Fibroblast of lung (primary cell): ENCODE measurements around the gene TMEM221. TPM values are rescaled to one million over a fixed set of nuclear protein-coding genes. Genes with fewer than 3 reads are reported as not detected.

Experiments used
- DNase-seq, 2 donors: peaks; one replicate each; pipeline versions ENCODE4 v3.0.0 to v3.0.0-alpha.2; 2010; ENCODE audit warnings: low read depth in 2 of 2
- H2AFZ ChIP-seq: 2 replicates; pipeline ENCODE4 v1.5.1; 2012; ENCODE audit warnings: low read length, control low read depth, inconsistent platforms
- H3K27ac ChIP-seq: 2 replicates; pipeline ENCODE4 v1.5.1; 2011; ENCODE audit warnings: low read length, control low read depth; ENCODE audit not compliant: insufficient read depth
- H3K27me3 ChIP-seq: 2 replicates; pipeline ENCODE4 v1.5.1; 2011; ENCODE audit warnings: mild to moderate bottlenecking, low read length; ENCODE audit not compliant: control insufficient read depth, insufficient read depth
- H3K36me3 ChIP-seq: 2 replicates; pipeline ENCODE4 v1.5.1; 2011; ENCODE audit warnings: low read length; ENCODE audit not compliant: control insufficient read depth, insufficient read depth
- H3K4me1 ChIP-seq: 2 replicates; pipeline ENCODE4 v1.5.1; 2011; ENCODE audit warnings: low read length; ENCODE audit not compliant: control insufficient read depth, insufficient read depth; ENCODE audit errors: extremely low read depth
- H3K4me2 ChIP-seq: 2 replicates; pipeline ENCODE4 v1.5.1; 2011; ENCODE audit warnings: low read length, control low read depth; ENCODE audit not compliant: insufficient read depth; ENCODE audit errors: extremely low read depth
- H3K4me3 ChIP-seq, 4 experiments: fragments of 200-600 bp in 1 of 4; sonication (generic) in 1 of 4; replicated peaks in 1 of 4; 2 replicates each; pipeline ENCODE4 v1.5.1; 2011 to 2016; ENCODE audit warnings: low read length in 4 of 4, low read depth in 3 of 4, mild to moderate bottlenecking in 3 of 4, control low read depth in 2 of 4, inconsistent platforms in 1 of 4, mixed read lengths in 1 of 4; ENCODE audit not compliant: insufficient read depth in 1 of 4; ENCODE audit errors: control extremely low read depth in 1 of 4
- H3K79me2 ChIP-seq: 2 replicates; pipeline ENCODE4 v1.5.1; 2012; ENCODE audit warnings: mild to moderate bottlenecking, low read length, inconsistent platforms; ENCODE audit not compliant: control insufficient read depth, insufficient read depth
- H3K9ac ChIP-seq: 2 replicates; pipeline ENCODE4 v1.5.1; 2011; ENCODE audit warnings: mild to moderate bottlenecking, low read length, control low read depth; ENCODE audit not compliant: insufficient read depth
- H3K9me3 ChIP-seq: 2 replicates; pipeline ENCODE4 v1.5.1; 2012; ENCODE audit warnings: low read depth, low read length; ENCODE audit not compliant: control insufficient read depth, insufficient read depth
- H4K20me1 ChIP-seq: 2 replicates; pipeline ENCODE4 v1.5.1; 2011; ENCODE audit warnings: low read length; ENCODE audit not compliant: control insufficient read depth, insufficient read depth; ENCODE audit errors: extremely low read depth
- EZH2 ChIP-seq: IDR thresholded peaks from 2 replicates; pipeline ENCODE4 v1.5.1; 2012; ENCODE audit warnings: low read length, control low read depth, mild to moderate bottlenecking; ENCODE audit errors: missing control alignments
- polyA plus RNA-seq, 2 donors: library from polyadenylated mRNA; depleted of rRNA in 1 of 2; stranded (reverse) in 1 of 2; unstranded in 1 of 2; fragments of >200 nt; gene quantifications; 2 replicates each; pipeline ENCODE4 v1.2.1, GENCODE V29; 2011 to 2012; ENCODE audit warnings: missing spikeins in 1 of 2
- total RNA-seq: library from RNA; depleted of rRNA; stranded (reverse); fragments of >200 nt; gene quantifications from 2 replicates; pipeline ENCODE4 v1.2.1, GENCODE V29; 2014
- TF ChIP-seq, protein P1 (sequence below), 2 donors: IDR thresholded peaks in 1 of 2; conservative IDR thresholded peaks in 1 of 2; 1 replicate in 1 of 2; 2 replicates in 1 of 2; pipeline ENCODE4 v1.5.1; 2011 to 2012; ENCODE audit warnings: low read length in 2 of 2, control low read depth in 1 of 2, inconsistent platforms in 1 of 2, low read depth in 1 of 2, mild to moderate bottlenecking in 1 of 2

Gene TMEM221
- total and polyA plus RNA-seq, 2 donors (not counting 1 experiment from before 2014, with no cell fraction given): 0.17 TPM; not detected in 1

DNA sequence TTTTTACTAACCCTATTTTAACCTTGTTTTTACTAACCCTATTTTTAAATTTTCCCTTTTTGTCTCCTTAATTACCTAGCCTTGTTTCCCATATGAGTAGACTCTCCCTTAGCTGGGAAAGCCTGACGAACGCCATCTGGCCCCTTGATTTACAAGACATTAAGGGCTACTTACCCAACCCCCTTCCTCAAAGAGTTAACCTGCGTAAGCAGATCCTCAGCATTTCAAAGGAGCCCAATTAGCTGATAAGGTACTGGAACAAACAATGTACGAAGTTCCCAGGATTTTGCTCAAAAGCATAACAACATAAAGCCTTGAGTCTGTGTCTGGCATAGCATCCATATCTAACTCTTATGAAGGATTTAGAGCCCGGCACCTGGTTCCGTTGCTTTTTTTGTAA lies 33.3 kb downstream of the TMEM221 start:
- H3K9ac ChIP-seq: no peak overlapping the region
- H4K20me1 ChIP-seq: no peaks in the 10 kb centered on the region
- no peaks in the 10 kb centered on the region for H3K79me2 ChIP-seq
- no peak for DNase-seq
- H3K4me2 ChIP-seq: no peak overlapping the region
- no peak overlapping the region for H3K4me3 ChIP-seq
- H3K27me3 ChIP-seq: peaks cover 2% of the 10 kb centered on the region
- H2AFZ ChIP-seq: no peak overlapping the region
- H3K4me1 ChIP-seq: no peaks in the 10 kb centered on the region
- H3K36me3 ChIP-seq: no peaks in the 10 kb centered on the region
- no peak overlapping the region for H3K27ac ChIP-seq
- no peaks in the 10 kb centered on the region for H3K9me3 ChIP-seq
- TF ChIP-seq, protein P1, sequence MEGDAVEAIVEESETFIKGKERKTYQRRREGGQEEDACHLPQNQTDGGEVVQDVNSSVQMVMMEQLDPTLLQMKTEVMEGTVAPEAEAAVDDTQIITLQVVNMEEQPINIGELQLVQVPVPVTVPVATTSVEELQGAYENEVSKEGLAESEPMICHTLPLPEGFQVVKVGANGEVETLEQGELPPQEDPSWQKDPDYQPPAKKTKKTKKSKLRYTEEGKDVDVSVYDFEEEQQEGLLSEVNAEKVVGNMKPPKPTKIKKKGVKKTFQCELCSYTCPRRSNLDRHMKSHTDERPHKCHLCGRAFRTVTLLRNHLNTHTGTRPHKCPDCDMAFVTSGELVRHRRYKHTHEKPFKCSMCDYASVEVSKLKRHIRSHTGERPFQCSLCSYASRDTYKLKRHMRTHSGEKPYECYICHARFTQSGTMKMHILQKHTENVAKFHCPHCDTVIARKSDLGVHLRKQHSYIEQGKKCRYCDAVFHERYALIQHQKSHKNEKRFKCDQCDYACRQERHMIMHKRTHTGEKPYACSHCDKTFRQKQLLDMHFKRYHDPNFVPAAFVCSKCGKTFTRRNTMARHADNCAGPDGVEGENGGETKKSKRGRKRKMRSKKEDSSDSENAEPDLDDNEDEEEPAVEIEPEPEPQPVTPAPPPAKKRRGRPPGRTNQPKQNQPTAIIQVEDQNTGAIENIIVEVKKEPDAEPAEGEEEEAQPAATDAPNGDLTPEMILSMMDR (conservative IDR thresholded peaks at IDR 0.05 in 1 of 2, IDR thresholded peaks at IDR 0.05 in 1 of 2; ENCODE audit: low read depth in 1 of 2, low read length in 2 of 2): no peak
- no peak for TF ChIP-seq EZH2

- Histone ChIP-seq H3K9ac (no peak overlapping the region), H3K4me1 (no peaks in the 10 kb centered on the region), H3K4me2 (no peak overlapping the region), H3K79me2 (no peaks in the 10 kb centered on the region), H4K20me1 (no peaks in the 10 kb centered on the region), H3K27ac (no peak overlapping the region), H2AFZ (no peak overlapping the region), H3K27me3 (peaks cover 2% of the 10 kb centered on the region), H3K9me3 (no peaks in the 10 kb centered on the region), H3K36me3 (no peaks in the 10 kb centered on the region), H3K4me3 (no peak overlapping the region)
- DNase-seq: no peak
- no peak for TF ChIP-seq EZH2
- TF ChIP-seq, protein P1 (conservative IDR thresholded peaks at IDR 0.05 in 1 of 2, IDR thresholded peaks at IDR 0.05 in 1 of 2; ENCODE audit: low read depth in 1 of 2, low read length in 2 of 2): no peak
Observed at GRCh38 chr19:17414097-17414496, 34.4 kb downstream of the TMEM221 start.

DNA sequence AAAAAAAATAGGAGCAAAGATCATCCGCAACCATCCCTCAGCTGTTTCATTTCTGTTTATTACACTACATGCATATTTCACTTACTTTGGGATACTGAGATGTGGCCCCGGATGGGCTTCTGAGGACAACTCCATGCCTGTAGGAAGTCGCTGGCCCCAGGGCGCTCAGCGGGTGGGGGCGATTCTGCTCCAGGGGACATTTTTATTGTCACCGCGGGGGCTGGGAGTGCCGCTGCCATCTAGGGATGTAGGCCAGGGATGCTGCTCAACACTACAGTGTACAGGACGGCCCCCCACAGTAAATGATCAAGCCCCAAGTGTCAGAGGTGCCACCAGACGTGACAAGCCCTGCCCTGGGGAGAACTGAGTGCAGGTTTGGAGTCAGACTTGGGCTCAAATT lies 36.7 kb downstream of the TMEM221 start:
- Histone ChIP-seq H4K20me1 (no peaks in the 10 kb centered on the region), H3K9ac (no peak overlapping the region), H3K27ac (no peak overlapping the region), H2AFZ (no peak overlapping the region), H3K4me2 (no peak overlapping the region), H3K79me2 (no peaks in the 10 kb centered on the region), H3K4me3 (no peak overlapping the region), H3K4me1 (no peaks in the 10 kb centered on the region), H3K36me3 (no peaks in the 10 kb centered on the region), H3K27me3 (peaks cover 2% of the 10 kb centered on the region), H3K9me3 (no peaks in the 10 kb centered on the region)
- TF ChIP-seq, protein P1 (conservative IDR thresholded peaks at IDR 0.05 in 1 of 2, IDR thresholded peaks at IDR 0.05 in 1 of 2; ENCODE audit: low read depth in 1 of 2, low read length in 2 of 2): no peak
- TF ChIP-seq EZH2: no peak
- no peak for DNase-seq
